NCI-H748 (cell line): ENCODE results near the gene MYH10.
A peak's percentile ranks its signal among the peaks of the same experiment; 100 is the strongest.

Experiments
- DNase-seq: peaks from one replicate; lab custom pipeline; 2025; ENCODE audit not compliant: unreplicated experiment; lab: John Stamatoyannopoulos, UW

MYH10 gene

GRCh38 chr17:8649157-8650118 lies 18.9 kb upstream of the MYH10 start:
- no peak for DNase-seq

- no peak for DNase-seq
These were observed 17.4 kb upstream of the MYH10 start for GRCh38 chr17:8647956-8648355.

- no peak for DNase-seq
These were observed 16.7 kb upstream of the MYH10 start for GRCh38 chr17:8647202-8647601.

GRCh38 chr17:8644507-8644902 lies 14.0 kb upstream of the MYH10 start:
- no peak for DNase-seq

- no peak for DNase-seq
These were observed 13.5 kb upstream of the MYH10 start for GRCh38 chr17:8643855-8644506.

GRCh38 chr17:8639709-8640108 lies 9.2 kb upstream of the MYH10 start:
- no peak for DNase-seq

- peak; percentile 22 for DNase-seq
These were observed 1.5 kb upstream of the MYH10 start for GRCh38 chr17:8632061-8632460.

GRCh38 chr17:8631554-8631877 lies 991 bp upstream of the MYH10 start:
- peak; percentile 66 for DNase-seq

GRCh38 chr17:8630802-8631553 lies 453 bp upstream of the MYH10 start:
- DNase-seq: peak; percentile 100

GRCh38 chr17:8629371-8630226 lies 926 bp downstream of the MYH10 start:
- peak; percentile 71 for DNase-seq

GRCh38 chr17:8628609-8629169 lies 1.8 kb downstream of the MYH10 start:
- DNase-seq: peak; percentile 30

- DNase-seq: peak; percentile 57
These were observed 2.4 kb downstream of the MYH10 start for GRCh38 chr17:8628172-8628571.

GRCh38 chr17:8623591-8623990 lies 6.9 kb downstream of the MYH10 start:
- no peak for DNase-seq

GRCh38 chr17:8622191-8622590 lies 8.3 kb downstream of the MYH10 start:
- DNase-seq: no peak

- no peak for DNase-seq
These were observed 8.9 kb downstream of the MYH10 start for GRCh38 chr17:8621585-8621984.

GRCh38 chr17:8619294-8619693 lies 11.2 kb downstream of the MYH10 start:
- no peak for DNase-seq

- DNase-seq: no peak
These were observed 11.7 kb downstream of the MYH10 start for GRCh38 chr17:8618825-8619224.

GRCh38 chr17:8614988-8615387 lies 15.5 kb downstream of the MYH10 start:
- DNase-seq: no peak

- no peak for DNase-seq
These were observed 18.8 kb downstream of the MYH10 start for GRCh38 chr17:8611619-8612298.

- no peak for DNase-seq
These were observed 19.4 kb downstream of the MYH10 start for GRCh38 chr17:8611137-8611536.
